ENCODE measurements around the gene PEAK1.

GRCh38 chr15:77096541-77096940 lies 323.4 kb downstream of the PEAK1 start:
- TF ChIP-seq, protein P1, sequence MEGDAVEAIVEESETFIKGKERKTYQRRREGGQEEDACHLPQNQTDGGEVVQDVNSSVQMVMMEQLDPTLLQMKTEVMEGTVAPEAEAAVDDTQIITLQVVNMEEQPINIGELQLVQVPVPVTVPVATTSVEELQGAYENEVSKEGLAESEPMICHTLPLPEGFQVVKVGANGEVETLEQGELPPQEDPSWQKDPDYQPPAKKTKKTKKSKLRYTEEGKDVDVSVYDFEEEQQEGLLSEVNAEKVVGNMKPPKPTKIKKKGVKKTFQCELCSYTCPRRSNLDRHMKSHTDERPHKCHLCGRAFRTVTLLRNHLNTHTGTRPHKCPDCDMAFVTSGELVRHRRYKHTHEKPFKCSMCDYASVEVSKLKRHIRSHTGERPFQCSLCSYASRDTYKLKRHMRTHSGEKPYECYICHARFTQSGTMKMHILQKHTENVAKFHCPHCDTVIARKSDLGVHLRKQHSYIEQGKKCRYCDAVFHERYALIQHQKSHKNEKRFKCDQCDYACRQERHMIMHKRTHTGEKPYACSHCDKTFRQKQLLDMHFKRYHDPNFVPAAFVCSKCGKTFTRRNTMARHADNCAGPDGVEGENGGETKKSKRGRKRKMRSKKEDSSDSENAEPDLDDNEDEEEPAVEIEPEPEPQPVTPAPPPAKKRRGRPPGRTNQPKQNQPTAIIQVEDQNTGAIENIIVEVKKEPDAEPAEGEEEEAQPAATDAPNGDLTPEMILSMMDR (tag by site-specific recombination; IDR thresholded peaks at IDR 0.05), result no peak
- TF ChIP-seq, protein P2, sequence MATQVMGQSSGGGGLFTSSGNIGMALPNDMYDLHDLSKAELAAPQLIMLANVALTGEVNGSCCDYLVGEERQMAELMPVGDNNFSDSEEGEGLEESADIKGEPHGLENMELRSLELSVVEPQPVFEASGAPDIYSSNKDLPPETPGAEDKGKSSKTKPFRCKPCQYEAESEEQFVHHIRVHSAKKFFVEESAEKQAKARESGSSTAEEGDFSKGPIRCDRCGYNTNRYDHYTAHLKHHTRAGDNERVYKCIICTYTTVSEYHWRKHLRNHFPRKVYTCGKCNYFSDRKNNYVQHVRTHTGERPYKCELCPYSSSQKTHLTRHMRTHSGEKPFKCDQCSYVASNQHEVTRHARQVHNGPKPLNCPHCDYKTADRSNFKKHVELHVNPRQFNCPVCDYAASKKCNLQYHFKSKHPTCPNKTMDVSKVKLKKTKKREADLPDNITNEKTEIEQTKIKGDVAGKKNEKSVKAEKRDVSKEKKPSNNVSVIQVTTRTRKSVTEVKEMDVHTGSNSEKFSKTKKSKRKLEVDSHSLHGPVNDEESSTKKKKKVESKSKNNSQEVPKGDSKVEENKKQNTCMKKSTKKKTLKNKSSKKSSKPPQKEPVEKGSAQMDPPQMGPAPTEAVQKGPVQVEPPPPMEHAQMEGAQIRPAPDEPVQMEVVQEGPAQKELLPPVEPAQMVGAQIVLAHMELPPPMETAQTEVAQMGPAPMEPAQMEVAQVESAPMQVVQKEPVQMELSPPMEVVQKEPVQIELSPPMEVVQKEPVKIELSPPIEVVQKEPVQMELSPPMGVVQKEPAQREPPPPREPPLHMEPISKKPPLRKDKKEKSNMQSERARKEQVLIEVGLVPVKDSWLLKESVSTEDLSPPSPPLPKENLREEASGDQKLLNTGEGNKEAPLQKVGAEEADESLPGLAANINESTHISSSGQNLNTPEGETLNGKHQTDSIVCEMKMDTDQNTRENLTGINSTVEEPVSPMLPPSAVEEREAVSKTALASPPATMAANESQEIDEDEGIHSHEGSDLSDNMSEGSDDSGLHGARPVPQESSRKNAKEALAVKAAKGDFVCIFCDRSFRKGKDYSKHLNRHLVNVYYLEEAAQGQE (tag by site-specific recombination; IDR thresholded peaks at IDR 0.05), result no peak
- TF ChIP-seq ZNF138 (tag by site-specific recombination; IDR thresholded peaks at IDR 0.05; ENCODE audit: borderline replicate concordance), result no peak
- no peak for TF ChIP-seq SALL2 (tag by site-specific recombination; IDR thresholded peaks at IDR 0.05; ENCODE audit: borderline replicate concordance)

Measured in HEK293 (cell line).